HG03354 (cell line): ENCODE results near the gene CLEC12A.
A peak's percentile ranks its signal among the peaks of the same experiment; 100 is the strongest.
"Not testable (repeated sequence)": the region's sequence is repeated elsewhere in the genome, so short reads cannot be mapped to it uniquely, and the experiment has no call there.

Experiments
- ATAC-seq: cut with Tn5 transposase; IDR thresholded peaks from one replicate; pipeline ENCODE4 v1.9.1; 2021; ENCODE audit warnings: mild to moderate bottlenecking; ENCODE audit not compliant: unreplicated experiment, poor library complexity, severe bottlenecking

The CLEC12A gene

GRCh38 chr12:9961106-9961505 is 10.1 kb upstream of the CLEC12A start:
- ATAC-seq = peak; percentile 88

- ATAC-seq = no peak
These were observed 9.3 kb upstream of the CLEC12A start for GRCh38 chr12:9961901-9962300.

DNA sequence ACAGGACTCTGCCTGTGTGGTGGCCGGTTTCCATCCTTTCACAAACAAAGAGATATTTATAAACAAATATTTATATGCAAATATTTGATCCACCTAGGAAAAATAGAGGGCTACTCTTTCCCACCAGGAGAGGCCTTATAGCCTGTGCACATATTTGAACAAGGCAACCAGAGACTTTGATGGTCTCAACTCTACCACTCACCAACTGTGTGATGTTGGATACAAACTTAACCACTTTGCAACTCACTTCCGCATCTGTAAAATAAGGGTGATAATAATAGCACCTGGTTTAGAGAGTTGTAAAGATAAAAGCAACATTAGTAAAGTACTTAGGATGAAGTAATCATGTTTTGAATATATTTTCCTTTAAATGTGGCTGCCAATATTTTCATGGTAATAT is 1.5 kb upstream of the CLEC12A start:
- no peak for ATAC-seq

GRCh38 chr12:9973949-9974348 is 2.7 kb downstream of the CLEC12A start:
- no peak for ATAC-seq

DNA sequence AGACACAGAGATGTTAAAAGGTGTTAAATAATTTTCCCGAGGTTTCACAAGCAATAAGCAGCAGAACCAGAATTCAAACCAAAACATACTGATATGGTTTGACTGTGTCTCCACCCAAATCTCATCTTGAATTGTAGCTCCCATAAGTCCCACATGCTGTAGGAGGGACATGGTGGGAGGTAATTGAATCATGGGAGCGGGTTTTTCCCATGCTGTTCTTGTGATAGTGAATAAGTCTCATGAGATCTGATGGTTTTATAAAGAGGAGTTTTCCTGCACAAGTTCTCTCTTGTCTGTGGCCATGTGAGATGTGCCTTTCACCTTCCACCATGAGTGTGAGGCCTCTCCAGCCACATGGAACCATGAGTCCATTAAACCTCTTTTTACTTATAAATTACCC is 3.5 kb downstream of the CLEC12A start:
- ATAC-seq = not testable (repeated sequence)

GRCh38 chr12:9975614-9976013 is 4.4 kb downstream of the CLEC12A start:
- ATAC-seq = no peak

GRCh38 chr12:9976626-9977025 is 5.4 kb downstream of the CLEC12A start:
- not testable (repeated sequence) for ATAC-seq

GRCh38 chr12:9977916-9978315 is 6.7 kb downstream of the CLEC12A start:
- no peak for ATAC-seq

DNA sequence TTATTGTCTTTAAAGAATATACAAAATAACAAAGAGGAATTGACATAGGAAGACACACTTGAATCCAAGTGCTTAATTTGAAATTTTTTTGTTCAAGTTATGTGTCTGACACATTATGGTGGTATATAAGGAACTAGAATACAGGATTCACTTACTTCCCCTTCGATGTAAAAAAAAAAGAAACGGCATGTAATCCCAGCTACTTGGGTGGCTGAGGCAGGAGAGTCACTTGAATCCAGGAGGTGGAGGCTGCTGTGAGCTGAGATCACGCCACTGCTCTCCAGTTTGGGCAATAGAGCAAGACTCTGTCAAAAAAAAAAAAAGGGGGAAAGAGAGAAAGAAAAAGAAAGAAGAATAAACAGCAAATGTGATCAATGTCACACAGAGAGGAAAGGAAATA is 8.9 kb downstream of the CLEC12A start:
- ATAC-seq = no peak

- ATAC-seq = no peak
These were observed 20.7 kb downstream of the CLEC12A start for GRCh38 chr12:9991876-9992275.

- no peak for ATAC-seq
These were observed 21.1 kb downstream of the CLEC12A start for GRCh38 chr12:9992296-9992695.

DNA sequence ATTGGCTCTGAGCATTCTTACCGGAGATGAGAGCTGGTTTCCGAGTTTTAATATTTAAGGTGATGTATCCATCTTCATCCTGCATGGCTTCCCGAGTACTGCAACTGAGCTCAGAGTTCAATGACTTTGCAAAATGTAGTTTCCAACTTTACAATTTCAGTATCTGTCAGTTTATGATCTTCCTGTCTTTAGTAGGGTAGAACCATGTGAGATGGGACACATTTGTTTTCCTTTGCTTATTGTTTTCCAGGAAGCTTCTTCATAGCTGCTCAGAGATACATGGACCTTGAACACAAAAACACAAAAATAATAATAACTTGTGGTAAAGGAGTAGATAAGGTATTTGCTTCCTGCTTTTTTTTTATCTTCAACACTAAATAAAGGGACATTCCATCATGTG is 27.8 kb downstream of the CLEC12A start, which contains the start of gene CLEC1B:
CLEC1B (minus strand) TSS at position 106 of the 400 bp plus-strand sequence; CDS start at position 85, 21 bp downstream.
- ATAC-seq = no peak

DNA sequence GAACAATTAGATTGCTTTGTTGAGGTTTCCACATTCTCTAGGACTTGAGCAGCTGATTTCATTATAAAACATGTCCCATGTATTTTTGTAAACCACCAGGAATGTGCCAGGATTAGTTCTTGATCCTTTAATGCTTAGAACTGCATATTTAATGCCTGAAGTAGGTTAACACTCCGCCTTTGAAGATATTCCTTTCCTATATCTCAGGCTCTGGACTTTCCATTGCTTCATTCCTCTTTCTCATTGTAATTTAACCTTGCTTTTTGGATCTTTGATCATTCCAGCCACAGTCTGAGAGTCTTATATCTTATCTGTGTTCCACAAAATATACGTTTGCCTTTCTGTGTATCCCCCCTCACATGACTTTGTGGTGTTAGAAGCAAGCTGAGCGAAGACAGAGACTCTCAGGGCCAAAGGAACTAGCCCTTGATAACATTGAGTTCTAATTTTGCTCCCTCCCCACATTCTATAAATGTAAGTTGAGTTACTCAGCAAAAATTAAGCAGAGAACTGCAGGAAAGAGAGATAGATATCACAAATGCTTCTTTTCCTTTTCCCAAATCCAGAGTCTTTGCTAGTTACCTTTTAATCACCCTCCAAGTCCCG is 30.1 kb downstream of the CLEC12A start:
- ATAC-seq = no peak

- no peak for ATAC-seq
These were observed 41.6 kb downstream of the CLEC12A start for GRCh38 chr12:10012630-10013330.

GRCh38 chr12:10015450-10015849 is 44.2 kb downstream of the CLEC12A start:
- ATAC-seq = no peak

DNA sequence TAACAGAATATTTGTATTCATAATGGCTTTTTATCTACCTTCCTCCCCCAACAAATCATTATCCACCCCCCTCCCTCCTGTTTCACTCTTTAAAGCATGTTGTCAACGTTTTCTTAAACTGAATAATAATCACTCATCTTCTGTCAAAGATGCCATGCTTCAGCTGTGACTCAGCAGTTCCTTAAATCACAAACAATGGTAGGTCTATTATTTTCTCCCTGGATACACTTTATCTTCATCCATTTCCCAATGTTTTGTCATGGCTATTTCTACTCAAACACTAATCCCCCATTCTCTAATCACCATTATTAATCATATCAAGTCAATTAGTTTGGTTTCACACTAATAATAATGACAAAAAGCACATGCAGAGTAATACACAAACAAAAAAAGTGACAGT is 45.7 kb downstream of the CLEC12A start:
- ATAC-seq = no peak

- no peak for ATAC-seq
These were observed 47.2 kb downstream of the CLEC12A start for GRCh38 chr12:10018386-10018785.

DNA sequence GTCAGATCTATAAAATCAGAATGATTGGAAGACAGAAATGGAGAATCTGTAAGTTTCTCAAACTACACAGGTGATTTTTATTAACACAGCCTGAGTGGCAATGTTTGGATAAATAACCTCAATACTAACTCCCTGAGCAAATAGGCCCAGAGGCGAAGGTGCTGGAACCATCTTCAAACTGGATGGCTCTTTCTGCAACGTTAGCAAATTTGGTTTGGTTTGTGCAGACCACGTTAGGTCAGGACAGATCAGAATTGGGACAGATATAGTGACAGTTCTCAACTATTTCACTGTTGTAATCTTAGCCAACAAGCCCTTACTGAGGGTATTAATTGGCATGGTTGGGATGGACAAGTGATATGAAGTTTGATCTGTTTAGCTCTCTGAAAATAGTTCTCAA is 50.1 kb downstream of the CLEC12A start:
- ATAC-seq = no peak

- no peak for ATAC-seq
These were observed 54.0 kb downstream of the CLEC12A start for GRCh38 chr12:10025236-10025635.

GRCh38 chr12:10026666-10027065 is 55.5 kb downstream of the CLEC12A start:
- ATAC-seq = not testable (repeated sequence)

- ATAC-seq = no peak
These were observed 56.1 kb downstream of the CLEC12A start for GRCh38 chr12:10027311-10027710.
